LNCAP (cell line): Measurements from ENCODE around the gene ATG9A.

ENCODE experiments used
- CTCF ChIP-seq: fragments of 450-650 bp; IDR thresholded peaks from 2 replicates; pipeline ENCODE4 v1.5.1; 2017; ENCODE audit warnings: mild to moderate bottlenecking

The ATG9A gene

GRCh38 chr2:219172231-219173154 lies 56.9 kb downstream of the ATG9A start:
- TF ChIP-seq CTCF, result no peak

- peak; percentile 57 for TF ChIP-seq CTCF
These were observed 58.2 kb downstream of the ATG9A start for GRCh38 chr2:219171231-219171651.

GRCh38 chr2:219169930-219170654 lies 59.3 kb downstream of the ATG9A start, which contains the start of gene SLC23A3:
Gene SLC23A3 (minus strand): TSS chr2:219170029. CDS start chr2:219169984, 45 bp downstream.
- no peak for TF ChIP-seq CTCF
